Neural progenitor cell (in vitro differentiated cells): ENCODE measurements around the gene GALNS. TPM values are rescaled to one million over a fixed set of nuclear protein-coding genes. Genes with fewer than 3 reads are reported as not detected.
"Not testable (repeated sequence)": the region's sequence is repeated elsewhere in the genome, so short reads cannot be mapped to it uniquely, and the experiment has no call there.

ENCODE experiments used
- DNase-seq: peaks from one replicate; pipeline ENCODE4 v3.0.0-alpha.2; 2016; ENCODE audit warnings: low spot score
- H2AFZ ChIP-seq: fragments of 200-600 bp; sonication (generic); replicated peaks from 2 replicates; pipeline ENCODE4 v1.6.1; 2016; ENCODE audit warnings: antibody characterized with exemption
- H3F3A ChIP-seq: fragments of 200-600 bp; sonication (generic); 2 replicates; pipeline ENCODE4 v1.6.1; 2016; ENCODE audit warnings: antibody characterized with exemption, low read depth
- H3K27ac ChIP-seq: fragments of 200-600 bp; sonication (generic); 2 replicates; pipeline ENCODE4 v1.5.1; 2016; ENCODE audit warnings: mild to moderate bottlenecking
- H3K27me3 ChIP-seq: fragments of 200-600 bp; sonication (generic); 2 replicates; pipeline ENCODE4 v1.6.1; 2016; ENCODE audit warnings: mild to moderate bottlenecking, moderate library complexity
- H3K36me3 ChIP-seq: fragments of 200-600 bp; sonication (generic); 2 replicates; pipeline ENCODE4 v1.5.1; 2016
- H3K4me1 ChIP-seq: fragments of 200-600 bp; sonication (generic); 2 replicates; pipeline ENCODE4 v1.6.1; 2016; ENCODE audit warnings: mixed run types
- H3K4me2 ChIP-seq: fragments of 200-600 bp; sonication (generic); 2 replicates; pipeline ENCODE4 v1.6.1; 2016
- H3K4me3 ChIP-seq: fragments of 200-600 bp; sonication (generic); 2 replicates; pipeline ENCODE4 v1.5.1; 2016
- H3K79me2 ChIP-seq: fragments of 200-600 bp; sonication (generic); 2 replicates; pipeline ENCODE4 v1.6.1; 2016; ENCODE audit warnings: low read depth
- H3K9ac ChIP-seq: fragments of 200-600 bp; sonication (generic); 2 replicates; pipeline ENCODE4 v1.6.1; 2016
- H3K9me3 ChIP-seq: fragments of 200-600 bp; sonication (generic); 2 replicates; pipeline ENCODE4 v1.5.1; 2016; ENCODE audit warnings: low read depth
- H4K20me1 ChIP-seq: fragments of 200-600 bp; sonication (generic); 2 replicates; pipeline ENCODE4 v1.6.1; 2016; ENCODE audit warnings: low read depth
- H3K27ac Mint-ChIP-seq: 3 replicates; pipeline ENCODE4 v1.8.0; 2021; ENCODE audit warnings: mixed read lengths
- H3K27me3 Mint-ChIP-seq: 2 replicates; pipeline ENCODE4 v1.8.0; 2022; ENCODE audit warnings: low read depth, mild to moderate bottlenecking, inconsistent platforms, moderate library complexity, mixed read lengths; ENCODE audit not compliant: insufficient read depth
- H3K36me3 Mint-ChIP-seq: 3 replicates; pipeline ENCODE4 v1.8.0; 2021; ENCODE audit warnings: mixed read lengths
- H3K4me1 Mint-ChIP-seq: 3 replicates; pipeline ENCODE4 v1.8.0; 2021; ENCODE audit warnings: mixed read lengths
- H3K4me3 Mint-ChIP-seq: 3 replicates; pipeline ENCODE4 v1.8.0; 2021; ENCODE audit warnings: mild to moderate bottlenecking, moderate library complexity, mixed read lengths
- H3K9me3 Mint-ChIP-seq: 3 replicates; pipeline ENCODE4 v1.8.0; 2020; ENCODE audit warnings: mixed read lengths
- EZH2 ChIP-seq: fragments of 200-600 bp; sonication (generic); IDR thresholded peaks from 2 replicates; pipeline ENCODE4 v1.6.1; 2017; ENCODE audit warnings: antibody characterized with exemption, mild to moderate bottlenecking, moderate library complexity
- EZH2phosphoT487 ChIP-seq: fragments of 200-600 bp; sonication (generic); IDR thresholded peaks from 2 replicates; pipeline ENCODE4 v1.6.1; 2017; ENCODE audit warnings: antibody characterized with exemption
- total RNA-seq: library from RNA; depleted of rRNA; stranded (reverse); fragments of >200 nt; gene quantifications from 2 replicates; pipeline ENCODE4 v1.2.3, GENCODE V29; 2015; ENCODE audit warnings: low replicate concordance
- TF ChIP-seq, protein P1 (sequence below): fragments of 200-600 bp; sonication (generic); IDR thresholded peaks from 2 replicates; pipeline ENCODE4 v1.5.1; 2017; ENCODE audit warnings: antibody characterized with exemption, mild to moderate bottlenecking

Gene GALNS
- total RNA-seq, 1 donor from 2014 or later: 5.0 TPM

DNA sequence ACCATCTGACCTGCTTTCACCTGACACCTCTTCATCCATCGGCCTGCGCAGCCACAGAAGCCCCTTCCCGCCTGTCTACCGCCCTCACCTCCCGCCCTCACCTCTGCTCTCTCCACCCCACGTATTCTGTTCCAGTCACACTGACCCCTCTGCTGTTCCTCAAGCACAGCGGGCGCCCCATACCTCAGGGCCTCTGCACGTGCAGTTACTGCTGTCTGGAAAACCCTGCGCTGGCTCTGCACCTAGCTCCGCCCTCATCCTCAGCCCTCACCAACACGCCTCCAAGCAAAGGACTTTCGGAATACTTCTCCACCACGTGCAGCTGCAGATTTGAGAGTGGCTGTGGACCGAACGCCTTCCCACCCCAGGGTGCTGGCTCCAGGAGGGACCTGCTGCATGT, 34.3 kb upstream of the GALNS start:
- no peak overlapping the region for H2AFZ ChIP-seq
- H3K9ac ChIP-seq: no peak overlapping the region
- no peak for DNase-seq
- TF ChIP-seq EZH2phosphoT487: no peak
- no peak for TF ChIP-seq EZH2
- TF ChIP-seq, protein P1, sequence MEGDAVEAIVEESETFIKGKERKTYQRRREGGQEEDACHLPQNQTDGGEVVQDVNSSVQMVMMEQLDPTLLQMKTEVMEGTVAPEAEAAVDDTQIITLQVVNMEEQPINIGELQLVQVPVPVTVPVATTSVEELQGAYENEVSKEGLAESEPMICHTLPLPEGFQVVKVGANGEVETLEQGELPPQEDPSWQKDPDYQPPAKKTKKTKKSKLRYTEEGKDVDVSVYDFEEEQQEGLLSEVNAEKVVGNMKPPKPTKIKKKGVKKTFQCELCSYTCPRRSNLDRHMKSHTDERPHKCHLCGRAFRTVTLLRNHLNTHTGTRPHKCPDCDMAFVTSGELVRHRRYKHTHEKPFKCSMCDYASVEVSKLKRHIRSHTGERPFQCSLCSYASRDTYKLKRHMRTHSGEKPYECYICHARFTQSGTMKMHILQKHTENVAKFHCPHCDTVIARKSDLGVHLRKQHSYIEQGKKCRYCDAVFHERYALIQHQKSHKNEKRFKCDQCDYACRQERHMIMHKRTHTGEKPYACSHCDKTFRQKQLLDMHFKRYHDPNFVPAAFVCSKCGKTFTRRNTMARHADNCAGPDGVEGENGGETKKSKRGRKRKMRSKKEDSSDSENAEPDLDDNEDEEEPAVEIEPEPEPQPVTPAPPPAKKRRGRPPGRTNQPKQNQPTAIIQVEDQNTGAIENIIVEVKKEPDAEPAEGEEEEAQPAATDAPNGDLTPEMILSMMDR: no peak
- H3K36me3 Mint-ChIP-seq: peaks cover 2% of the 10 kb centered on the region
- H3F3A ChIP-seq: no peaks in the 10 kb centered on the region
- no peaks in the 10 kb centered on the region for H3K36me3 ChIP-seq
- H3K79me2 ChIP-seq: no peaks in the 10 kb centered on the region
- no peak overlapping the region for H3K4me2 ChIP-seq
- H3K9me3 Mint-ChIP-seq: peaks cover 4% of the 10 kb centered on the region
- H3K27me3 Mint-ChIP-seq: peaks cover 6% of the 10 kb centered on the region
- H3K4me1 ChIP-seq: no peaks in the 10 kb centered on the region
- H3K4me3 Mint-ChIP-seq: no peak overlapping the region
- peaks cover 3% of the 10 kb centered on the region for H3K4me1 Mint-ChIP-seq
- H3K27me3 ChIP-seq: no peaks in the 10 kb centered on the region
- no peaks in the 10 kb centered on the region for H4K20me1 ChIP-seq
- H3K4me3 ChIP-seq: no peak overlapping the region
- no peaks in the 10 kb centered on the region for H3K9me3 ChIP-seq
- no peak overlapping the region for H3K27ac ChIP-seq
- H3K27ac Mint-ChIP-seq: no peak overlapping the region

DNA sequence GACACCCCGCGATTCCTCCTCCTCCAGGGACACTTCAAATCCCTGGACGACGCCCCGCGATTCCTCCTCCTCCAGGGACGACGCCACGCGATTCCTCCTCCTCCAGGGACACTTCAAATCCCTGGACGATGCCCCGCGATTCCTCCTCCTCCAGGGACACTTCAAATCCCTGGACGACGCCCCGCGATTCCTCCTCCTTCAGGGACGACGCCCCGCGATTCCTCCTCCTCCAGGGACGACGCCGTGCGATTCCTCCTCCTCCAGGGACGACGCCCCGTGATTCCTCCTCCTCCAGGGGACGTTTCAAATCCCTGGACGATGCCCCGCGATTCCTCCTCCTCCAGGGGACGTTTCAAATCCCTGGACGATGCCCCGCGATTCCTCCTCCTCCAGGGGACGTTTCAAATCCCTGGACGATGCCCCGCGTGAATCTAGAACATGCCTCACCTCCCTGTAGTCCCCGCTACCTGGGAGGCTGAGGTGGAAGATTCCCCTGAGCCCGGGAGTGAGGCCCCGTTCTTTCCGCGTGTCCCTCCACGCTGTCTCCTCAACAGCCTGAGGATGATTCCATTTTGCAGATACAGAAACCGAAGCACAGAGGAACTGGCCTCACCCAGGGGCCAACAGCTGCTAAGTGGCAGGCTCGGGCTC, 33.1 kb upstream of the GALNS start:
- H3K4me1 Mint-ChIP-seq, H3K4me3 Mint-ChIP-seq, H3K9ac ChIP-seq, H3K27ac ChIP-seq, H4K20me1 ChIP-seq, H3K27me3 ChIP-seq, H3K36me3 Mint-ChIP-seq, H3K9me3 ChIP-seq, H3K4me2 ChIP-seq, H3F3A ChIP-seq, H3K9me3 Mint-ChIP-seq, H3K4me3 ChIP-seq, DNase-seq, H3K36me3 ChIP-seq, H3K79me2 ChIP-seq, H3K27me3 Mint-ChIP-seq, H3K4me1 ChIP-seq, H2AFZ ChIP-seq: not testable (repeated sequence)
- H3K27ac Mint-ChIP-seq: peak overlapping the region; percentile 88

DNA sequence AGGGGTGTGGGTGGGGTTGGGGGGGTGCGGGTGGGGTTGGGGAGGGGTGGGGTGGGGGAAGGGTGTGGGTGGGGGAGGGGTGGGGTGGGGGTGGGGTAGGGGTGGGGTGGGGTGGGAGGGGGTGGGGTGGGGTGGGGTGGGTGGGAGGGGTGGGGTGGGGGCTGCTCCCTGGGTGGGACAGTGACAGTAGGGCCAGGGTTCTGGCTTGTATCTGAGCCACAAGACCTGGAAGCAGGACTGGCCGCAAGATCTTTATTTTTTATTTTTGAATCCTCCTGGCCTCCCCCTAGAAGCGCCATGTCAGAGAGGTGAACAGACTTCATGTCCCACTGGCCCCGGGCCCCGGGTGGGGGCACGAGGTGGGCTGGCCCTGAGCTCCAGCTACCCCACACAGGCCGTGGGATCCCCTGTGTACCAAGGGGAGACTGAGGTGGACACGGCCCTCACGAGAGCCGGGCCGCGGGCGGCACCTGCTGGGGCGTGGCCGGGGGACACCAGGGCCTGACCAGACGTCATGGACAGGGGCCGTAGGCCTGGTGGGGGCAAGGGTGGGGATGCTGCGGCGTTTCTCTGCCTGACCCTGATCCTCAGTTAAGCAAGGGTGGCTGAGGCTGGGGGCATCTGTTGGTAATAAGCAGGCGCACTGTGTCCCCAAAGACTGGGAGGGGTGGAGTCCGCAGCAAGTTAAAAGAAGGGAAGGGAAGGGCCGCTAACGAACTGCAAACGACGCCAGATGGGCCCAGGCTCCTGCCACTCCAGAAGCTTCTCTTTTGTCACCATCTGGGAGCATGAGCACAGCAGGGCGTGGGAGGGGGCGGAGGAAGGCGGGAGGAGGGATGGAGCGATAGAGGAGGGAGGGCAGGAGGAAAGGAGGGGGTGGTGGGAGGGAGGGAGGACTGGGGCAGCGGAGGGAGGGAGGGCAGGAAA, 32.0 kb upstream of the GALNS start:
- DNase-seq: no peak
- H3K4me1 ChIP-seq: no peaks in the 10 kb centered on the region
- no peak overlapping the region for H3K27ac Mint-ChIP-seq
- H3K9ac ChIP-seq: no peak overlapping the region
- H3K36me3 ChIP-seq: no peaks in the 10 kb centered on the region
- no peak overlapping the region for H3K4me2 ChIP-seq
- no peaks in the 10 kb centered on the region for H3K9me3 ChIP-seq
- H3K9me3 Mint-ChIP-seq: peaks cover 4% of the 10 kb centered on the region
- H3K4me3 Mint-ChIP-seq: no peak overlapping the region
- no peak overlapping the region for H3K27ac ChIP-seq
- no peaks in the 10 kb centered on the region for H3K27me3 ChIP-seq
- no peaks in the 10 kb centered on the region for H3K79me2 ChIP-seq
- no peaks in the 10 kb centered on the region for H4K20me1 ChIP-seq
- H3K4me1 Mint-ChIP-seq: peaks cover 3% of the 10 kb centered on the region
- peaks cover 2% of the 10 kb centered on the region for H3K36me3 Mint-ChIP-seq
- no peak overlapping the region for H3K4me3 ChIP-seq
- no peak overlapping the region for H2AFZ ChIP-seq
- TF ChIP-seq, protein P1: no peak
- TF ChIP-seq EZH2 (no peak), EZH2phosphoT487 (no peak)
- no peaks in the 10 kb centered on the region for H3F3A ChIP-seq
- peaks cover 6% of the 10 kb centered on the region for H3K27me3 Mint-ChIP-seq

DNA sequence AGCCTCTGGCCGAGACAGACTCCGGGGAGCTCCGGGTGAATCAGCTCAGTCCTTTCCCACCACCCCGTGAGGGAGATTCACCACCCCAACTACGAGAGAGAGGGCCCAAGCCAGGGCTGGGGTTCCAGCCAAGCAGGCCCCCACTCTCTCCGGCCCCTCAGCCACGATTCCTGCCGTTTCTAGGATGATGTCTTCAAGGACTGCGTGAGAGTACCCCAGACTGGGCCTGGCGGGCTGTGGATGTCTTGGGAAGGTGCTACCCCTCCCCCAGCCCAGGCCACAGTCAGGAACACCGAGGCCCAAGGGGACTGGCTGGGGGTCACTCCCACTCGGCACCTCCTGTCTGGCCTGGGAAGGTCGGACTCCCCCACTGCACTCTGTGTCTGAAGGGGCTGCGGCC, 31.3 kb upstream of the GALNS start:
- no peak overlapping the region for H3K9ac ChIP-seq
- H3K79me2 ChIP-seq: no peaks in the 10 kb centered on the region
- Mint-ChIP-seq H3K27me3 (peaks cover 8% of the 10 kb centered on the region), H3K27ac (no peak overlapping the region), H3K36me3 (peaks cover 2% of the 10 kb centered on the region), H3K9me3 (peaks cover 4% of the 10 kb centered on the region), H3K4me3 (no peak overlapping the region), H3K4me1 (peaks cover 3% of the 10 kb centered on the region)
- no peak overlapping the region for H3K4me2 ChIP-seq
- H3K9me3 ChIP-seq: no peaks in the 10 kb centered on the region
- no peak overlapping the region for H3K4me3 ChIP-seq
- no peaks in the 10 kb centered on the region for H3F3A ChIP-seq
- no peaks in the 10 kb centered on the region for H3K4me1 ChIP-seq
- no peak overlapping the region for H2AFZ ChIP-seq
- H3K27me3 ChIP-seq: no peaks in the 10 kb centered on the region
- H3K27ac ChIP-seq: no peak overlapping the region
- H4K20me1 ChIP-seq: no peaks in the 10 kb centered on the region
- TF ChIP-seq EZH2 (no peak), EZH2phosphoT487 (no peak)
- TF ChIP-seq, protein P1: no peak
- no peaks in the 10 kb centered on the region for H3K36me3 ChIP-seq
- DNase-seq: no peak
